NCI-H2196 treated with DMSO at 0.1 percent for 48 hours (cell line): ENCODE results near the gene CEP131.

ENCODE experiments used
- DNase-seq: peaks from one replicate; lab custom pipeline; 2025; ENCODE audit not compliant: unreplicated experiment; lab: John Stamatoyannopoulos, UW

CEP131 gene

GRCh38 chr17:81200695-81201580 is 21.8 kb downstream of the CEP131 start:
- peak; percentile 26 for DNase-seq

GRCh38 chr17:81200201-81200600 is 22.6 kb downstream of the CEP131 start:
- no peak for DNase-seq

GRCh38 chr17:81199482-81199830 is 23.3 kb downstream of the CEP131 start:
- DNase-seq = no peak

GRCh38 chr17:81198826-81199481 is 23.8 kb downstream of the CEP131 start:
- DNase-seq = no peak

- no peak for DNase-seq
These were observed 24.8 kb downstream of the CEP131 start for GRCh38 chr17:81197831-81198490.

GRCh38 chr17:81197409-81197795 is 25.4 kb downstream of the CEP131 start:
- DNase-seq = no peak

GRCh38 chr17:81196505-81197408 is 26.0 kb downstream of the CEP131 start:
- no peak for DNase-seq

- no peak for DNase-seq
These were observed 26.7 kb downstream of the CEP131 start for GRCh38 chr17:81195941-81196495.

GRCh38 chr17:81194941-81195901 is 27.5 kb downstream of the CEP131 start:
- DNase-seq = no peak

- no peak for DNase-seq
These were observed 28.5 kb downstream of the CEP131 start for GRCh38 chr17:81194225-81194760.

GRCh38 chr17:81193470-81194224 is 29.1 kb downstream of the CEP131 start:
- no peak for DNase-seq

GRCh38 chr17:81193051-81193410 is 29.7 kb downstream of the CEP131 start:
- DNase-seq = no peak

GRCh38 chr17:81192386-81193050 is 30.2 kb downstream of the CEP131 start:
- DNase-seq = no peak

GRCh38 chr17:81191646-81192045 is 31.1 kb downstream of the CEP131 start:
- no peak for DNase-seq

- no peak for DNase-seq
These were observed 31.6 kb downstream of the CEP131 start for GRCh38 chr17:81191116-81191515.

GRCh38 chr17:81190591-81190990 is 32.2 kb downstream of the CEP131 start:
- no peak for DNase-seq

- DNase-seq = no peak
These were observed 32.9 kb downstream of the CEP131 start for GRCh38 chr17:81189670-81190530.
